HepG2 (cell line): ENCODE measurements around the gene TSSK2. TPM values are rescaled to one million over a fixed set of nuclear protein-coding genes. Genes with fewer than 3 reads are reported as not detected.

ENCODE experiments used
- FOSL2 ChIP-seq: sonication (generic); formaldehyde crosslinking; IDR thresholded peaks from 2 replicates; pipeline ENCODE4 v1.4.0; 2020; ENCODE audit warnings: missing genetic modification reagents
- NFAT5 ChIP-seq: sonication (generic); formaldehyde crosslinking; IDR thresholded peaks from 2 replicates; pipeline ENCODE4 v1.4.0; 2020; ENCODE audit warnings: missing genetic modification reagents
- polyA plus RNA-seq, 8 experiments: library from polyadenylated mRNA; depleted of rRNA in 3 of 8; stranded (reverse) in 7 of 8; unstranded in 1 of 8; fragments of >200 nt; fragmentation: Illumina TruSeq in 4 of 8; extraction: Trizol in 4 of 8; gene quantifications; 2 replicates each; pipeline versions ENCODE4 v1.2.1 to v1.2.3, GENCODE V29; 2011 to 2016; ENCODE audit warnings: low read depth in 4 of 8, missing spikeins in 1 of 8, mixed read lengths in 1 of 8; ENCODE audit not compliant: insufficient read depth in 1 of 8
- total RNA-seq, 5 experiments: library from RNA; depleted of rRNA; stranded (reverse); fragments of >200 nt; fragmentation: Illumina TruSeq; extraction: Trizol; gene quantifications; 2 replicates each; pipeline ENCODE4 v1.2.3, GENCODE V29; 2016; ENCODE audit warnings: low read depth in 1 of 5
- TF ChIP-seq, protein P1 (sequence below): IDR thresholded peaks from 2 replicates; pipeline ENCODE4 v1.6.1; 2016; ENCODE audit warnings: missing biosample characterization, missing genetic modification reagents, low read depth

The TSSK2 gene
- total and polyA plus RNA-seq, 2 of the 13 experiments (the other 11 are each of a cell fraction or from before 2014, with no cell fraction given): not detected

GRCh38 chr22:19150482-19151328 lies 19.6 kb downstream of the TSSK2 start (continued):
- TF ChIP-seq FOSL2 (CRISPR knock-in tag) (no peak), NFAT5 (CRISPR knock-in tag) (no peak)
- TF ChIP-seq, protein P1, sequence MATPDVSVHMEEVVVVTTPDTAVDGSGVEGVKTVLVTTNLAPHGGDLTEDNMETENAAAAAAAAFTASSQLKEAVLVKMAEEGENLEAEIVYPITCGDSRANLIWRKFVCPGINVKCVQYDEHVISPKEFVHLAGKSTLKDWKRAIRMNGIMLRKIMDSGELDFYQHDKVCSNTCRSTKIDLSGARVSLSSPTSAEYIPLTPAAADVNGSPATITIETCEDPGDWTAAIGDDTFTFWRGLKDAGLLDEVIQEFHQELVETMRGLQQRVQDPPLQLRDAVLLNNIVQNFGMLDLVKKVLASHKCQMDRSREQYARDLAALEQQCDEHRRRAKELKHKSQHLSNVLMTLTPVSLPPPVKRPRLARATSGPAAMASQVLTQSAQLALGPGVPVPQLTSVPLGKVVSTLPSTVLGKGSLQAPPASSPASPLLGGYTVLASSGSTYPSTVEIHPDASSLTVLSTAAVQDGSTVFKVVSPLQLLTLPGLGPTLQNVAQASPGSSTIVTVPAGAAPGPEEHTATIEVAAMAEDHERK (CRISPR knock-in tag): no peak
